Activated CD4-positive, alpha-beta T cell treated with anti-CD3 and anti-CD28 coated beads for 1 hour (primary cell): ENCODE measurements around the gene EPC1.
"Not testable (repeated sequence)": the region's sequence is repeated elsewhere in the genome, so short reads cannot be mapped to it uniquely, and the experiment has no call there.

Source experiments
- DNase-seq: peaks from one replicate; pipeline ENCODE4 v3.0.0-alpha.2; 2020

The EPC1 gene

GRCh38 chr10:32225976-32226375, 121.0 kb downstream of the EPC1 start:
- no peak for DNase-seq

- DNase-seq: not testable (repeated sequence)
These were observed 124.6 kb downstream of the EPC1 start for GRCh38 chr10:32222376-32222775.

GRCh38 chr10:32219156-32219555, 127.8 kb downstream of the EPC1 start:
- DNase-seq: not testable (repeated sequence)

GRCh38 chr10:32218206-32219044, 128.5 kb downstream of the EPC1 start:
- DNase-seq: not testable (repeated sequence)
